ENCODE measurements around the gene PTGS2.

DNA sequence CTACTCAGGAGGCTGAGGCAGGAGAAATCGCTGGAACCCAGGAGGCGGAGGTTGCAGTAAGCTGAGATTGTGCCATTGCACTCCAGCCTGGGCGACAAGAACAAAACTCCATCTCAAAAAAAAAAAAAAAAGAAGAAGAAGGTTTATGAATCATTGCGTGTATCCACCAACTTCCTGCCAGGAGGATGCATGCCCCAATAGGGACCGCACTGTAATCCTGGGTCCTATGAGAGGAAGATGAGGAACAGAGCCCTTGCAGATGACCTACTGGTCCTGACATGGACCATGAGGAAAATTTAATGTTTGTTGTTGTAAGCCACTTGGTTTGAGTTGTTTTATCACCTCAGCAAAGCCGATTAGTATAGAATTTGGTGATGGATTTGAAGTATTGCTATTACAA lies 56.7 kb downstream of the PTGS2 start:
- TF ChIP-seq POLR2AphosphoS5 (IDR thresholded peaks at IDR 0.05; ENCODE audit: low read depth, low read length) = no peak
- TF ChIP-seq, protein P1, sequence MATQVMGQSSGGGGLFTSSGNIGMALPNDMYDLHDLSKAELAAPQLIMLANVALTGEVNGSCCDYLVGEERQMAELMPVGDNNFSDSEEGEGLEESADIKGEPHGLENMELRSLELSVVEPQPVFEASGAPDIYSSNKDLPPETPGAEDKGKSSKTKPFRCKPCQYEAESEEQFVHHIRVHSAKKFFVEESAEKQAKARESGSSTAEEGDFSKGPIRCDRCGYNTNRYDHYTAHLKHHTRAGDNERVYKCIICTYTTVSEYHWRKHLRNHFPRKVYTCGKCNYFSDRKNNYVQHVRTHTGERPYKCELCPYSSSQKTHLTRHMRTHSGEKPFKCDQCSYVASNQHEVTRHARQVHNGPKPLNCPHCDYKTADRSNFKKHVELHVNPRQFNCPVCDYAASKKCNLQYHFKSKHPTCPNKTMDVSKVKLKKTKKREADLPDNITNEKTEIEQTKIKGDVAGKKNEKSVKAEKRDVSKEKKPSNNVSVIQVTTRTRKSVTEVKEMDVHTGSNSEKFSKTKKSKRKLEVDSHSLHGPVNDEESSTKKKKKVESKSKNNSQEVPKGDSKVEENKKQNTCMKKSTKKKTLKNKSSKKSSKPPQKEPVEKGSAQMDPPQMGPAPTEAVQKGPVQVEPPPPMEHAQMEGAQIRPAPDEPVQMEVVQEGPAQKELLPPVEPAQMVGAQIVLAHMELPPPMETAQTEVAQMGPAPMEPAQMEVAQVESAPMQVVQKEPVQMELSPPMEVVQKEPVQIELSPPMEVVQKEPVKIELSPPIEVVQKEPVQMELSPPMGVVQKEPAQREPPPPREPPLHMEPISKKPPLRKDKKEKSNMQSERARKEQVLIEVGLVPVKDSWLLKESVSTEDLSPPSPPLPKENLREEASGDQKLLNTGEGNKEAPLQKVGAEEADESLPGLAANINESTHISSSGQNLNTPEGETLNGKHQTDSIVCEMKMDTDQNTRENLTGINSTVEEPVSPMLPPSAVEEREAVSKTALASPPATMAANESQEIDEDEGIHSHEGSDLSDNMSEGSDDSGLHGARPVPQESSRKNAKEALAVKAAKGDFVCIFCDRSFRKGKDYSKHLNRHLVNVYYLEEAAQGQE (IDR thresholded peaks at IDR 0.05; ENCODE audit: insufficient read depth in 1 of 2, low read depth in 2 of 2, low read length in 2 of 2) = no peak
